ENCODE data around the gene INVS.
A peak's percentile ranks its signal among the peaks of the same experiment; 100 is the strongest.

Gene INVS

DNA sequence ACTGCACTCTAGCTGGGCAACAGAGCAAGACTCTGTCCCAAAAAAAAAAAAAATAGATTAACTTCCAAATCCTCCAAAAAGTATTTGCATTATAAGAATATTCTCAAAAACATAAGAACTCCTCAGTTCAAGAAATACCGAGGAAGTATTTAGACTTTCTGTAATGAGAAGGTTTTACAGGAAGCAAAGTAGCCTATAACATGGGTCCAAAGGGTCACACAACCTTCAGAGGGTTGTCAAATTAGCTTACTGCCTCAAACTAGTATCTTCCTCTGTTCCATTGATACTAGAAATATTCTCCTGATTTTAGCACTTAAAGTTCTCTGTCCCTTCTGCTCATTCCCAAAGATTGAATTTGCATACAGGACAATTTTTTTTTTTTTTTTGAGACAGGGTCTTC lies 121.9 kb downstream of the INVS start:
- no peaks in the 10 kb centered on the region for H3K4me1 ChIP-seq (ENCODE audit: control insufficient read depth, low read length)
- TF ChIP-seq, protein P1, sequence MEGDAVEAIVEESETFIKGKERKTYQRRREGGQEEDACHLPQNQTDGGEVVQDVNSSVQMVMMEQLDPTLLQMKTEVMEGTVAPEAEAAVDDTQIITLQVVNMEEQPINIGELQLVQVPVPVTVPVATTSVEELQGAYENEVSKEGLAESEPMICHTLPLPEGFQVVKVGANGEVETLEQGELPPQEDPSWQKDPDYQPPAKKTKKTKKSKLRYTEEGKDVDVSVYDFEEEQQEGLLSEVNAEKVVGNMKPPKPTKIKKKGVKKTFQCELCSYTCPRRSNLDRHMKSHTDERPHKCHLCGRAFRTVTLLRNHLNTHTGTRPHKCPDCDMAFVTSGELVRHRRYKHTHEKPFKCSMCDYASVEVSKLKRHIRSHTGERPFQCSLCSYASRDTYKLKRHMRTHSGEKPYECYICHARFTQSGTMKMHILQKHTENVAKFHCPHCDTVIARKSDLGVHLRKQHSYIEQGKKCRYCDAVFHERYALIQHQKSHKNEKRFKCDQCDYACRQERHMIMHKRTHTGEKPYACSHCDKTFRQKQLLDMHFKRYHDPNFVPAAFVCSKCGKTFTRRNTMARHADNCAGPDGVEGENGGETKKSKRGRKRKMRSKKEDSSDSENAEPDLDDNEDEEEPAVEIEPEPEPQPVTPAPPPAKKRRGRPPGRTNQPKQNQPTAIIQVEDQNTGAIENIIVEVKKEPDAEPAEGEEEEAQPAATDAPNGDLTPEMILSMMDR (IDR thresholded peaks at IDR 0.05; ENCODE audit: low read depth, low read length, poor library complexity, severe bottlenecking) = no peak

DNA sequence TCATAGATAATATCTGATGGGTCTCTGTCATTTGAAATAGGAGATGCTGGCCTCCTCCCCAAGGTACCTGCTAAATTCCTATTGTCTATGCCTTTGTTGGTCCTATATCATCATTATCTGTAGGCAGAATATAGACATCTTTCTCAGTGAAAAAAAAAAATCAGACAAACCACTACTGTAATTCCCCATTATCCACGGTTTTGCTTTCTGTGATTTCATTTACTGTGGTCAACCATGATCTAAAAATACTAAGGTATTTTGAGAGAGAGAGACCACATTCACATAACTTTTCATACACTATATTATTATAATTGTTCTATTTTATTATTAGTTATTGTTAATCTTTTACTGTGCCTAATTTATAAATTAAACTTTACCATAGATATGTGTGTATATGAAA lies 122.5 kb downstream of the INVS start:
- no peak overlapping the region for H3K4me2 ChIP-seq (ENCODE audit: low read length)

More for the DNA sequence above, 121.9 kb downstream of the INVS start:
- Histone ChIP-seq H3F3A (ENCODE audit: control insufficient read depth, insufficient read depth) (peaks cover 4% of the 10 kb centered on the region; the same call in 1 of the 2 replicates), H3K9me2 (replicated peaks; ENCODE audit: control insufficient read depth, low read length) (no peaks in the 10 kb centered on the region), H3K4me2 (ENCODE audit: low read length) (no peak overlapping the region), H3K36me3 (ENCODE audit: control insufficient read depth, low read length) (0 out of 2 replicates have a peak, but pooled peaks cover 5% of the 10 kb centered on the region), H3K4me3 (ENCODE audit: low read length) (no peak overlapping the region), H3K79me2 (ENCODE audit: control insufficient read depth, low read length) (no peaks in the 10 kb centered on the region), H4K20me1 (ENCODE audit: control insufficient read depth, insufficient read depth, low read depth, low read length) (peaks cover 5% of the 10 kb centered on the region; the same call in 1 of the 2 replicates), H3K9me3 (ENCODE audit: control insufficient read depth, insufficient read depth, low read length) (no peaks in the 10 kb centered on the region), H3K27me3 (ENCODE audit: control insufficient read depth, low read length) (no peaks in the 10 kb centered on the region), H3K27ac (ENCODE audit: low read depth, low read length) (no peak overlapping the region)

DNA sequence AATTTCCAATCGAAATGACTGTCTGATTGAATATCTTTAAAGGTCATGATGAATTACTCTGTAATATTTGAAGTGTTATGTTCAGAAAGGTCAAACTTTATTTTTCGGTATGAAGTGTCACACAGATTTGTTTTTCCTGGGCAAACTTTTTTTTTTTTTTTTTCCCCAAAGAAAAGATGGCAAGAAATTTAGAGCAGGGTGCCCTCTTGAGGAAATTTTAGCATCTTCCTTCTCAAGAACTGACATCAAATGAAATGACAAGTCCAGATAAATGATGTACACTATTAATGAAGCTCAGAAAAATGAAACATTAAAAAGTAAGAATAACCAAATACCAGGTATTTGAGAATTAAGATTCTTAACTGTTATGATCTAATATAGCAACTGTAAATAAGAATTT lies 123.6 kb downstream of the INVS start:
- Histone ChIP-seq H4K20me1 (ENCODE audit: control insufficient read depth, insufficient read depth, low read depth, low read length) (no peaks in the 10 kb centered on the region), H3K79me2 (ENCODE audit: control insufficient read depth, low read length) (no peaks in the 10 kb centered on the region), H3K4me1 (ENCODE audit: control insufficient read depth, low read length) (no peaks in the 10 kb centered on the region), H3K4me3 (ENCODE audit: low read length) (no peak overlapping the region), H3K27me3 (ENCODE audit: control insufficient read depth, low read length) (no peaks in the 10 kb centered on the region), H3F3A (ENCODE audit: control insufficient read depth, insufficient read depth) (peaks cover 4% of the 10 kb centered on the region; the same call in 1 of the 2 replicates), H3K4me2 (ENCODE audit: low read length) (no peak overlapping the region), H3K27ac (ENCODE audit: low read depth, low read length) (no peak overlapping the region), H3K9me3 (ENCODE audit: control insufficient read depth, insufficient read depth, low read length) (no peaks in the 10 kb centered on the region), H3K36me3 (ENCODE audit: control insufficient read depth, low read length) (peaks cover 9% of the 10 kb centered on the region; the same call in 1 of the 2 replicates), H3K9me2 (replicated peaks; ENCODE audit: control insufficient read depth, low read length) (no peaks in the 10 kb centered on the region)
- no peak for TF ChIP-seq EZH2phosphoT487 (IDR thresholded peaks at IDR 0.05; ENCODE audit: borderline replicate concordance, low read length)
- TF ChIP-seq, protein P1 (IDR thresholded peaks at IDR 0.05; ENCODE audit: low read depth, low read length, poor library complexity, severe bottlenecking) = peak; percentile 50

More for the DNA sequence above, 122.5 kb downstream of the INVS start:
- Histone ChIP-seq H3K36me3 (ENCODE audit: control insufficient read depth, low read length) (peaks cover 6% of the 10 kb centered on the region; the same call in 1 of the 2 replicates), H3K27me3 (ENCODE audit: control insufficient read depth, low read length) (no peaks in the 10 kb centered on the region), H3K4me1 (ENCODE audit: control insufficient read depth, low read length) (no peaks in the 10 kb centered on the region), H3K79me2 (ENCODE audit: control insufficient read depth, low read length) (no peaks in the 10 kb centered on the region), H3K9me3 (ENCODE audit: control insufficient read depth, insufficient read depth, low read length) (no peaks in the 10 kb centered on the region), H3K27ac (ENCODE audit: low read depth, low read length) (no peak overlapping the region), H4K20me1 (ENCODE audit: control insufficient read depth, insufficient read depth, low read depth, low read length) (peaks cover under 1% of the 10 kb centered on the region; the same call in 1 of the 2 replicates), H3F3A (ENCODE audit: control insufficient read depth, insufficient read depth) (peaks cover 4% of the 10 kb centered on the region; the same call in 1 of the 2 replicates), H3K4me3 (ENCODE audit: low read length) (no peak overlapping the region), H3K9me2 (replicated peaks; ENCODE audit: control insufficient read depth, low read length) (no peaks in the 10 kb centered on the region)
- TF ChIP-seq EZH2phosphoT487 (IDR thresholded peaks at IDR 0.05; ENCODE audit: borderline replicate concordance, low read length) = no peak
- TF ChIP-seq, protein P1 (IDR thresholded peaks at IDR 0.05; ENCODE audit: low read depth, low read length, poor library complexity, severe bottlenecking) = no peak
